RWPE2 (cell line): Measurements from ENCODE around the gene PHF10.

Experiments
- ATAC-seq: fragments of 200-7000 bp; cut with Tn5 transposase; 3 replicates; pipeline ENCODE4 v1.9.1; 2021; ENCODE audit warnings: low read depth
- DNase-seq: peaks from one replicate; pipeline ENCODE4 v3.0.0-alpha.2; 2020; ENCODE audit warnings: low spot score
- H3K27ac ChIP-seq: fragments of 450-650 bp; 2 replicates; pipeline ENCODE4 v1.5.1; 2017; ENCODE audit warnings: mild to moderate bottlenecking; ENCODE audit not compliant: poor library complexity, severe bottlenecking
- H3K27me3 ChIP-seq: fragments of 250-450 bp; sonication (Bioruptor Pico); 2 replicates; pipeline ENCODE4 v1.5.1; 2021; ENCODE audit warnings: mild to moderate bottlenecking, moderate library complexity; ENCODE audit not compliant: insufficient read depth, poor library complexity, severe bottlenecking
- H3K36me3 ChIP-seq: fragments of 250-450 bp; sonication (Bioruptor Pico); 2 replicates; pipeline ENCODE4 v1.5.1; 2020; ENCODE audit warnings: low read depth, mild to moderate bottlenecking, moderate library complexity
- H3K4me1 ChIP-seq: fragments of 250-450 bp; sonication (Bioruptor Pico); 2 replicates; pipeline ENCODE4 v1.5.1; 2021; ENCODE audit warnings: mild to moderate bottlenecking, moderate library complexity; ENCODE audit not compliant: insufficient read depth, poor library complexity, severe bottlenecking
- H3K4me3 ChIP-seq: fragments of 250-450 bp; sonication (Bioruptor Pico); 2 replicates; pipeline ENCODE4 v1.5.1; 2021; ENCODE audit warnings: mild to moderate bottlenecking, moderate library complexity; ENCODE audit not compliant: severe bottlenecking
- H3K9me3 ChIP-seq: fragments of 250-450 bp; sonication (Bioruptor Pico); 2 replicates; pipeline ENCODE4 v1.5.1; 2021; ENCODE audit warnings: mild to moderate bottlenecking, moderate library complexity; ENCODE audit not compliant: severe bottlenecking
- TF ChIP-seq, protein P1 (sequence below): fragments of 450-650 bp; IDR thresholded peaks from one replicate; pipeline ENCODE4 v1.5.1; 2017; ENCODE audit warnings: mild to moderate bottlenecking, moderate library complexity; ENCODE audit not compliant: poor library complexity, severe bottlenecking

Gene PHF10

GRCh38 chr6:169746556-169746955 is 22.3 kb upstream of the PHF10 start:
- TF ChIP-seq, protein P1, sequence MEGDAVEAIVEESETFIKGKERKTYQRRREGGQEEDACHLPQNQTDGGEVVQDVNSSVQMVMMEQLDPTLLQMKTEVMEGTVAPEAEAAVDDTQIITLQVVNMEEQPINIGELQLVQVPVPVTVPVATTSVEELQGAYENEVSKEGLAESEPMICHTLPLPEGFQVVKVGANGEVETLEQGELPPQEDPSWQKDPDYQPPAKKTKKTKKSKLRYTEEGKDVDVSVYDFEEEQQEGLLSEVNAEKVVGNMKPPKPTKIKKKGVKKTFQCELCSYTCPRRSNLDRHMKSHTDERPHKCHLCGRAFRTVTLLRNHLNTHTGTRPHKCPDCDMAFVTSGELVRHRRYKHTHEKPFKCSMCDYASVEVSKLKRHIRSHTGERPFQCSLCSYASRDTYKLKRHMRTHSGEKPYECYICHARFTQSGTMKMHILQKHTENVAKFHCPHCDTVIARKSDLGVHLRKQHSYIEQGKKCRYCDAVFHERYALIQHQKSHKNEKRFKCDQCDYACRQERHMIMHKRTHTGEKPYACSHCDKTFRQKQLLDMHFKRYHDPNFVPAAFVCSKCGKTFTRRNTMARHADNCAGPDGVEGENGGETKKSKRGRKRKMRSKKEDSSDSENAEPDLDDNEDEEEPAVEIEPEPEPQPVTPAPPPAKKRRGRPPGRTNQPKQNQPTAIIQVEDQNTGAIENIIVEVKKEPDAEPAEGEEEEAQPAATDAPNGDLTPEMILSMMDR = no peak
- DNase-seq (no peak), ATAC-seq (no peak)
- Histone ChIP-seq H3K27me3 (no peaks in the 10 kb centered on the region), H3K9me3 (no peaks in the 10 kb centered on the region), H3K27ac (no peak overlapping the region), H3K4me3 (no peak overlapping the region), H3K36me3 (peaks cover 14% of the 10 kb centered on the region), H3K4me1 (peaks cover 8% of the 10 kb centered on the region)

GRCh38 chr6:169745405-169745804 is 21.1 kb upstream of the PHF10 start:
- Histone ChIP-seq H3K27me3 (no peaks in the 10 kb centered on the region), H3K27ac (no peak overlapping the region), H3K4me3 (no peak overlapping the region), H3K36me3 (peaks cover 13% of the 10 kb centered on the region), H3K9me3 (no peaks in the 10 kb centered on the region), H3K4me1 (peaks cover 8% of the 10 kb centered on the region)
- TF ChIP-seq, protein P1 = no peak
- no peak for ATAC-seq
- no peak for DNase-seq

GRCh38 chr6:169741344-169741743 is 17.0 kb upstream of the PHF10 start:
- no peaks in the 10 kb centered on the region for H3K9me3 ChIP-seq
- no peak overlapping the region for H3K27ac ChIP-seq
- no peak overlapping the region for H3K4me3 ChIP-seq
- no peak for ATAC-seq
- DNase-seq = no peak
- TF ChIP-seq, protein P1 = no peak
- H3K4me1 ChIP-seq = no peaks in the 10 kb centered on the region
- no peaks in the 10 kb centered on the region for H3K27me3 ChIP-seq
- no peaks in the 10 kb centered on the region for H3K36me3 ChIP-seq

DNA sequence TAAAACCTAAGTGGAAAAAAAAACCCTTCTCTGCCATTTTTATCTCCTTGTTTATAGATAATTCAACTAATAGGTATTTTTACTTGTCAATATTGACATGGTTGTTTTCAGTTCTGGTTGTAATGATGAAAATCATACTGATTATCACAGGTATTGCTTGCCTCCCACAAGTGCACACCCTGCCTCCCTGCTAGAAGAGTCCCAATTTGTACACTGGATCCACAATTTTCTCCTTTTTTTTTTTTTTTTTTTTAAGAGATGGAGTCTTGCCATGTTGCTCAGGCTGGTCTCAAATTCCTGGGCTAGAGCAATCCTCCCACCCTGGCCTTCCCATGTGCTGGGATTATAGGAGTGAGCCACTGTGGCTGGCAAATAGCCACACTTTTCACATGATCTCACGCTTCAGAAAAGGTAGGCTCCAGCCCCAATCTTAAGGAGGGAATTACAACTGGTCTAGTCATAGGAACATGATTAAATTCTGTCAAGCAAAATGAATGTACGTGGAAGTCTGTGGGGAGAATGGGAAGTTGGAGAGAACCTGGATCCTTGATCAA is 14.8 kb upstream of the PHF10 start:
- Histone ChIP-seq H3K4me1 (no peaks in the 10 kb centered on the region), H3K4me3 (no peak overlapping the region), H3K9me3 (no peaks in the 10 kb centered on the region), H3K27ac (no peak overlapping the region), H3K36me3 (no peaks in the 10 kb centered on the region), H3K27me3 (peaks cover 4% of the 10 kb centered on the region)
- TF ChIP-seq, protein P1 = no peak
- DNase-seq (no peak), ATAC-seq (no peak)

- DNase-seq = no peak
- no peak overlapping the region for H3K27ac ChIP-seq
- no peak for ATAC-seq
- no peaks in the 10 kb centered on the region for H3K4me1 ChIP-seq
- no peak overlapping the region for H3K4me3 ChIP-seq
- TF ChIP-seq, protein P1 = no peak
- no peaks in the 10 kb centered on the region for H3K9me3 ChIP-seq
- peaks cover 5% of the 10 kb centered on the region for H3K27me3 ChIP-seq
- no peaks in the 10 kb centered on the region for H3K36me3 ChIP-seq
Observed at GRCh38 chr6:169738204-169738975, 14.1 kb upstream of the PHF10 start.
